HG02642 (cell line): ENCODE data around the gene WDR46.
"Not testable (repeated sequence)": the region's sequence is repeated elsewhere in the genome, so short reads cannot be mapped to it uniquely, and the experiment has no call there.

Experiments
- ATAC-seq: cut with Tn5 transposase; IDR thresholded peaks from one replicate; pipeline ENCODE4 v1.9.1; 2021; ENCODE audit warnings: mild to moderate bottlenecking; ENCODE audit not compliant: unreplicated experiment, poor library complexity

Gene WDR46

GRCh38 chr6:33288141-33288920 is 708 bp downstream of the WDR46 start:
- ATAC-seq: no peak

GRCh38 chr6:33286946-33287914 is 1.8 kb downstream of the WDR46 start:
- no peak for ATAC-seq

GRCh38 chr6:33285214-33285613 is 3.8 kb downstream of the WDR46 start:
- ATAC-seq: not testable (repeated sequence)

GRCh38 chr6:33280539-33280938 is 8.5 kb downstream of the WDR46 start:
- ATAC-seq: no peak

- ATAC-seq: no peak
Observed at GRCh38 chr6:33279971-33280511, 9.0 kb downstream of the WDR46 start.

GRCh38 chr6:33279257-33279695 is 9.8 kb downstream of the WDR46 start:
- no peak for ATAC-seq

- ATAC-seq: no peak
Observed at GRCh38 chr6:33278810-33279209, 10.2 kb downstream of the WDR46 start.

GRCh38 chr6:33278392-33278741 is 10.7 kb downstream of the WDR46 start:
- no peak for ATAC-seq

GRCh38 chr6:33277663-33278391 is 11.2 kb downstream of the WDR46 start:
- ATAC-seq: no peak

- ATAC-seq: peak; percentile 56
Observed at GRCh38 chr6:33276864-33277662, 12.0 kb downstream of the WDR46 start, which contains the start of gene B3GALT4. Gene B3GALT4 (plus strand): TSS chr6:33277123. CDS start chr6:33277420, 297 bp downstream.

- ATAC-seq: no peak
Observed at GRCh38 chr6:33276581-33276863, 12.5 kb downstream of the WDR46 start.

GRCh38 chr6:33275795-33276580 is 13.1 kb downstream of the WDR46 start:
- ATAC-seq: not testable (repeated sequence)

GRCh38 chr6:33273924-33274902 is 14.8 kb downstream of the WDR46 start:
- no peak for ATAC-seq

- no peak for ATAC-seq
Observed at GRCh38 chr6:33273129-33273923, 15.7 kb downstream of the WDR46 start.

- ATAC-seq: no peak
Observed at GRCh38 chr6:33272275-33273128, 16.5 kb downstream of the WDR46 start.
